GM12864 (cell line): Measurements from ENCODE around the gene PXMP4.
"Not testable (repeated sequence)": the region's sequence is repeated elsewhere in the genome, so short reads cannot be mapped to it uniquely, and the experiment has no call there.

Experiments used
- DNase-seq: peaks from one replicate; pipeline ENCODE4 v3.0.0-alpha.2; 2011; ENCODE audit warnings: low read depth
- H3K4me3 ChIP-seq: 2 replicates; pipeline ENCODE4 v1.5.1; 2011; ENCODE audit warnings: mild to moderate bottlenecking, low read depth, low read length, control low read depth
- CTCF ChIP-seq: IDR thresholded peaks from 2 replicates; pipeline ENCODE4 v1.5.1; 2011; ENCODE audit warnings: low read depth, mild to moderate bottlenecking, moderate library complexity, low read length, control low read depth, inconsistent platforms; ENCODE audit errors: missing control alignments

PXMP4 gene

GRCh38 chr20:33757458-33757857 is 37.3 kb upstream of the PXMP4 start:
- DNase-seq = no peak
- no peak overlapping the region for H3K4me3 ChIP-seq
- no peak for TF ChIP-seq CTCF

GRCh38 chr20:33757046-33757445 is 36.9 kb upstream of the PXMP4 start:
- no peak overlapping the region for H3K4me3 ChIP-seq
- DNase-seq = no peak
- no peak for TF ChIP-seq CTCF

GRCh38 chr20:33755936-33756490 is 35.9 kb upstream of the PXMP4 start:
- not testable (repeated sequence) for H3K4me3 ChIP-seq, DNase-seq

- no peak overlapping the region for H3K4me3 ChIP-seq
- TF ChIP-seq CTCF = no peak
- DNase-seq = no peak
These were observed 33.7 kb upstream of the PXMP4 start for GRCh38 chr20:33753763-33754162.

- DNase-seq = no peak
- no peak for TF ChIP-seq CTCF
- H3K4me3 ChIP-seq = no peak overlapping the region
These were observed 33.0 kb upstream of the PXMP4 start for GRCh38 chr20:33753143-33753542.

GRCh38 chr20:33751775-33752174 is 31.7 kb upstream of the PXMP4 start:
- no peak for TF ChIP-seq CTCF
- no peak overlapping the region for H3K4me3 ChIP-seq
- no peak for DNase-seq

GRCh38 chr20:33746325-33746998 is 26.4 kb upstream of the PXMP4 start:
- H3K4me3 ChIP-seq = no peak overlapping the region
- TF ChIP-seq CTCF = no peak
- DNase-seq = no peak
